Measurements from ENCODE around the gene TSPEAR.

DNA sequence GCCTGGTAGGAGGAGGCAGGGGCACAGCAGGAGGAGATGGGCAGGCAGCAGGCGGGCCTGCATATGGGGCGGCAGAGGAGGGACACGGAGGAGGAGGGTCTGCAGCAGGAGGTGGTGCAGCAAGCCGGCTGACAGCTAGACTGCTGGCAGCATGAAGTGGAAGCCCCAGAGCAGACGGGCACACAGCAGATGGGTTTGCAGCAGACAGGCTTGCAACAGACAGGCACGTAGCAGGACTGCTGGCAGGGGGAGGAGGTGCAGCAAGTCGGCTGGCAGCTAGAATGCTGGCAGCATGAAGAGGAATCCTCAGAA, 131.6 kb downstream of the TSPEAR start:
- TF ChIP-seq POLR2A (IDR thresholded peaks at IDR 0.05) (no peak), CTCF (IDR thresholded peaks at IDR 0.05) (no peak)

Data from testis (tissue), 2 donors.